GM18508 (cell line): ENCODE measurements around the gene SPCS3.
"Not testable (repeated sequence)": the region's sequence is repeated elsewhere in the genome, so short reads cannot be mapped to it uniquely, and the experiment has no call there.

Experiments used
- ATAC-seq: cut with Tn5 transposase; IDR thresholded peaks from one replicate; pipeline ENCODE4 v1.9.1; 2021; ENCODE audit warnings: moderate number of reproducible peaks; ENCODE audit not compliant: insufficient read depth, unreplicated experiment

SPCS3 gene

GRCh38 chr4:176340871-176341685 lies 21.3 kb downstream of the SPCS3 start:
- ATAC-seq: peak; percentile 52

- no peak for ATAC-seq
Observed at GRCh38 chr4:176342384-176342783, 22.6 kb downstream of the SPCS3 start.

- ATAC-seq: no peak
Observed at GRCh38 chr4:176343286-176343685, 23.5 kb downstream of the SPCS3 start.

GRCh38 chr4:176345346-176345745 lies 25.6 kb downstream of the SPCS3 start:
- ATAC-seq: not testable (repeated sequence)

GRCh38 chr4:176346836-176347235 lies 27.1 kb downstream of the SPCS3 start:
- not testable (repeated sequence) for ATAC-seq

GRCh38 chr4:176350671-176351070 lies 30.9 kb downstream of the SPCS3 start:
- ATAC-seq: no peak

GRCh38 chr4:176354884-176355283 lies 35.1 kb downstream of the SPCS3 start:
- no peak for ATAC-seq

- peak; percentile 99 for ATAC-seq
Observed at GRCh38 chr4:176357359-176358082, 37.8 kb downstream of the SPCS3 start.

- ATAC-seq: no peak
Observed at GRCh38 chr4:176358083-176358469, 38.3 kb downstream of the SPCS3 start.

GRCh38 chr4:176359590-176359989 lies 39.8 kb downstream of the SPCS3 start:
- no peak for ATAC-seq

- no peak for ATAC-seq
Observed at GRCh38 chr4:176360446-176360845, 40.7 kb downstream of the SPCS3 start.

- ATAC-seq: peak; percentile 57
Observed at GRCh38 chr4:176363072-176363471, 43.3 kb downstream of the SPCS3 start.

- no peak for ATAC-seq
Observed at GRCh38 chr4:176367771-176368465, 48.2 kb downstream of the SPCS3 start.

- no peak for ATAC-seq
Observed at GRCh38 chr4:176376032-176376614, 56.4 kb downstream of the SPCS3 start.

- peak; percentile 81 for ATAC-seq
Observed at GRCh38 chr4:176377780-176378179, 58.0 kb downstream of the SPCS3 start.

GRCh38 chr4:176380352-176381157 lies 60.8 kb downstream of the SPCS3 start:
- ATAC-seq: no peak
